Measurements from ENCODE around the gene PPP1CA. TPM values are rescaled to one million over a fixed set of nuclear protein-coding genes. Genes with fewer than 3 reads are reported as not detected.

Gene PPP1CA
- total RNA-seq, 3 donors from 2014 or later (not counting 1 experiment from before 2014, with no cell fraction given): 222 to 245 (median 233) TPM

GRCh38 chr11:67421430-67422031 lies 19.9 kb upstream of the PPP1CA start:
- H3K27ac Mint-ChIP-seq: peak overlapping the region; percentile 83 to 87
- DNase-seq: no peak
- peaks cover 53% of the 10 kb centered on the region for H3K4me1 ChIP-seq (ENCODE audit: control insufficient read depth, insufficient read depth, low read length)
- no peak for TF ChIP-seq CTCF (IDR thresholded peaks at IDR 0.05)
- no peaks in the 10 kb centered on the region for H3K27me3 Mint-ChIP-seq (ENCODE audit: low read depth in 2 of 2)
- peaks cover 15 to 63% of the 10 kb centered on the region in 2 donors for H3K4me1 Mint-ChIP-seq
- no peak for ATAC-seq
- 75% methylated on average over 22 of the region's 22 CpGs for WGBS (ENCODE audit: insufficient coverage)
- no peaks in the 10 kb centered on the region for H3K36me3 Mint-ChIP-seq
- peak overlapping the region; percentile 54 for H3K27ac ChIP-seq (ENCODE audit: low read length)
- H3K4me3 Mint-ChIP-seq: peak overlapping the region; percentile 79
- H3K9me3 Mint-ChIP-seq: no peaks in the 10 kb centered on the region
- no peaks in the 10 kb centered on the region for H3K9me3 ChIP-seq (ENCODE audit: control insufficient read depth, insufficient read depth, low read length)
- intact Hi-C loops (cut with micrococcal nuclease): loop anchor here (2.0 kb wide), 1 partner anchor 19 kb away; no protein-coding TSS in a partner anchor
- H3K4me3 ChIP-seq (ENCODE audit: low read length): no peak overlapping the region
- no peaks in the 10 kb centered on the region for H3K27me3 ChIP-seq (ENCODE audit: control insufficient read depth, insufficient read depth, low read length)
- H3K36me3 ChIP-seq (ENCODE audit: control insufficient read depth, insufficient read depth, low read length): no peaks in the 10 kb centered on the region

DNA sequence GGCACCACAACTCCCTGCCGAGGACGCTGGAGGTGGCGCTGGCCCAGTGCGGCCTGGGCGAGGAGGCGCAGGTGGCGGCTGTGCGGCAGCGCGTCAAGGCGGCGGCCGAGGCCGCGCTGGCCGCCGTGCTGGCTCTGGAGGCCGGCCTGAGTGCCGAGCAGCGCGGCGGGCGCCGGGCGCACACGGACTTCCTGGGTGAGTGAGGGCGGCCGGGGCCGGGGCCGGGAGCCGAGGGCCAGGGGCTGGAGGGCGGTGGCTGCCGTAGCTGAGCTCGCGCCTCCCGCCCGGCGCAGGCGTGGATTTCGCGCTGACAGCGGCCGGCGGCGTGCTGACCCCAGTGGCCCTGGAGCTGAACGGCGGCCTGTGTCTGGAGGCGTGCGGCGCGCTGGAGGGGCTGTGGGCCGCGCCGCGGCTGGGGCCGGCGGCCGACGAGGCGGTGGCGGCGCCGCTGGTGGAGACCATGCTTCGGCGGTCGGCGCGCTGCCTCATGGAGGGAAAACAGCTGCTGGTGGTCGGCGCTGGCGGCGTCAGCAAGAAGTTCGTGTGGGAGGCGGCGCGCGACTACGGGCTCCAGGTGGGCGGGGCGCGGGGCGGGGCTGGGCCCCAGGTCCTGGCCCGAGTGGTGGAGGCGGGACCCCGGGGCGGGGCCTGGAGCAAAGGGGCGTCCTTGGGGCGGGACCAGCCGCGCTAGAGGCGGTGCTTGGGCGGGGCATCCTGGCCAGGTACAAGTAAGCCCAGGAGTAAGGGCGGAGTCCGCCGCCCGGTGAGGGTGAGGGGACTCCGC lies 19.2 kb upstream of the PPP1CA start:
- Mint-ChIP-seq H3K36me3 (no peaks in the 10 kb centered on the region), H3K4me3 (peak overlapping the region; percentile 79), H3K9me3 (no peaks in the 10 kb centered on the region), H3K27me3 (ENCODE audit: low read depth in 2 of 2) (no peaks in the 10 kb centered on the region), H3K27ac (peak overlapping the region; percentile 83 to 87), H3K4me1 (peaks cover 21 to 70% of the 10 kb centered on the region in 2 donors)
- TF ChIP-seq CTCF (IDR thresholded peaks at IDR 0.05): no peak
- peak; percentile 97 to 98 for DNase-seq
- Histone ChIP-seq H3K4me1 (ENCODE audit: control insufficient read depth, insufficient read depth, low read length) (peaks cover 60% of the 10 kb centered on the region), H3K27me3 (ENCODE audit: control insufficient read depth, insufficient read depth, low read length) (no peaks in the 10 kb centered on the region), H3K4me3 (ENCODE audit: low read length) (peak overlapping the region; percentile 38), H3K36me3 (ENCODE audit: control insufficient read depth, insufficient read depth, low read length) (no peaks in the 10 kb centered on the region), H3K9me3 (ENCODE audit: control insufficient read depth, insufficient read depth, low read length) (no peaks in the 10 kb centered on the region), H3K27ac (ENCODE audit: low read length) (peak overlapping the region; percentile 79)
- peak; percentile 92 to 99 (median 95) for ATAC-seq
- under 1% methylated on average over 97 of the region's 97 CpGs for WGBS (ENCODE audit: insufficient coverage)
- intact Hi-C loops (cut with micrococcal nuclease): loop anchor here (2.0 kb wide), 1 partner anchor 18 kb away; no protein-coding TSS in a partner anchor

DNA sequence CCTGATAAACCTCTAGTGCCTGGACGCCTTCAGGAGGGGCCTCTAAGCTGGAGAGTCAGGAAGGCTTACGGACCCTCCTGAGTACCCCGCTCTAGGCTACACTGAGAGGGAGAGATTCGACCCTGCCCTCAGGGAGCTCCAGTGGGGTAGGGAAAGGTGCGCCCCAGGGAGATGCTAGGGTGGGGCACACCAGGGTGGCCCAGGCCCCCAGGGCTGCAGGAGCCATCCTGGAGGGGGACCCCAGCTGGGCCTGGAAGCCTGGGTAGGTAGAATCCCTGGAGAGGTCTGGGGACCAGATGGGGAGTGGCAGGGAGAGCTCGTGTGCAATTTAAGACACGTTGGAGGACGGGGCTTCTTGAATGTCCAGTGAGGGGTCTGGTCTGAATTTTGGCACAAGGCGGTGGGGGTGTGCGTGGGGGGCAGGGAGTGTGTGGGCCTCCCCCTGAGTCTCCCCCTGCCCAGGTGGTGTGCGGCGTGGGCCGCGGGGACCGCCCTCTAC lies 18.5 kb upstream of the PPP1CA start:
- WGBS (ENCODE audit: insufficient coverage): 35% methylated on average over 15 of the region's 15 CpGs
- Mint-ChIP-seq H3K27ac (peak overlapping the region; percentile 83 to 87), H3K27me3 (ENCODE audit: low read depth in 2 of 2) (no peaks in the 10 kb centered on the region), H3K36me3 (no peaks in the 10 kb centered on the region), H3K4me1 (peaks cover 21 to 71% of the 10 kb centered on the region in 2 donors), H3K4me3 (peak overlapping the region; percentile 79), H3K9me3 (no peaks in the 10 kb centered on the region)
- peak overlapping the region; percentile 38 for H3K4me3 ChIP-seq (ENCODE audit: low read length)
- peaks cover 63% of the 10 kb centered on the region for H3K4me1 ChIP-seq (ENCODE audit: control insufficient read depth, insufficient read depth, low read length)
- DNase-seq (no peak), ATAC-seq (no peak)
- peak overlapping the region; percentile 79 for H3K27ac ChIP-seq (ENCODE audit: low read length)
- H3K9me3 ChIP-seq (ENCODE audit: control insufficient read depth, insufficient read depth, low read length): no peaks in the 10 kb centered on the region
- intact Hi-C loops (cut with micrococcal nuclease): loop anchor here (2.0 kb wide), 1 partner anchor 17 kb away; no protein-coding TSS in a partner anchor
- no peaks in the 10 kb centered on the region for H3K27me3 ChIP-seq (ENCODE audit: control insufficient read depth, insufficient read depth, low read length)
- no peak for TF ChIP-seq CTCF (IDR thresholded peaks at IDR 0.05)
- no peaks in the 10 kb centered on the region for H3K36me3 ChIP-seq (ENCODE audit: control insufficient read depth, insufficient read depth, low read length)
